NCI-H128 (cell line): ENCODE results near the gene ERCC6L2.

Experiments used
- DNase-seq: peaks from one replicate; lab custom pipeline; 2025; ENCODE audit not compliant: unreplicated experiment; lab: John Stamatoyannopoulos, UW

ERCC6L2 gene

DNA sequence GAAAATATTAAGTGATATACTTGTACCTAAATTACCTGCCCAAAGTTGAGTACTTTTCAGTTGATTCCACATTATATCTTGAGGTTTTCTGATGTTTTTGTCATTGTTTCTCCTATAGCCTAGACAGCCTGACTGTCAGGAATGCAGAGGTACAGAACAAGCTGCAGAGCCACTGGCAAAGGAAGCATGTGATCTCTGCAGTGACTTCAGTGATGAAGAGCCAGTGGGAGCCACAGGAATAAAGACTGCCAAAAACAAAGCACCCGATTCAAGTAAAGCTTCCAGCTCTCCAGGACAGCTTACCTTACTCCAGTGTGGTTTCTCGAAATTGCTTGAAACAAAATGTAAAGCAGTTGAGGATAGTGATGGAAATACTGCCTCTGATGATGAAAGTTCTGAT, 96.3 kb downstream of the ERCC6L2 start:
- DNase-seq: no peak

DNA sequence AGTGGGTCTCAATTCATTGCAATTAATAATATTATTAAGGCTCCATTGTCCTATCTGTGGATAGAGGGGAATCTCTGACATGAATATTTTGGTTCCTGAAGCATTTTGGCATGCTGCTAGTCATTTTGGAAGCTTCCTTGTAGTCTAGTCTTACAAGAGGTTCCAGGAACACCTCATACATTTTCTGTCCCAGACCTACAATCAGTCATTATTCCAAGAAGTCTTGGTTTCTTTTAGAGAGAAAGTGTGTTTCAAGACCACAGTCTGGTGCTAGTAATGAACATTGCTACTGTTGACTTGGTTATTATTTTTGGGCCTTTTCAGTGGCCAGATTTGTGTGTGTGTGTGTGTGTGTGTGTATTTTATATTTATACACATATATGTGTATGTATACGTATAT, 98.9 kb downstream of the ERCC6L2 start:
- no peak for DNase-seq

DNA sequence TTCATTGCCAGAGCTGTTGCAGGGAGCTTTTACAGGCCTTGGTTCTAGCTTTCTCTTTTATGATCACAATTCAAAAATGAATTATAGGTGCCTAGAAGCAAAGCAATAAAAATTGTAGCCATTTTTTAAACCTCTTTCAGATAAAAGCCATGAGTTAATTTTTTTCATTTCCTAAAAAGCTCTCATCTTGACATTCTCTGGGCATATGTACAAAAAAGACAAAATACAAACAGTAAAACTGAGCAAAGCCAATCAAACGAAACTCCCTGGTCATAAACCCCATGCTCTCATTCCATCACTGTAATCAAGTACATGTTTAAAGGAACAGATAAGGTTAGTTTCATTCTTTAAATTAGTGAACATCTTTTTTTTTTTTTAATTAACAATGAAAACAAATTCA, 101.9 kb downstream of the ERCC6L2 start:
- no peak for DNase-seq

DNA sequence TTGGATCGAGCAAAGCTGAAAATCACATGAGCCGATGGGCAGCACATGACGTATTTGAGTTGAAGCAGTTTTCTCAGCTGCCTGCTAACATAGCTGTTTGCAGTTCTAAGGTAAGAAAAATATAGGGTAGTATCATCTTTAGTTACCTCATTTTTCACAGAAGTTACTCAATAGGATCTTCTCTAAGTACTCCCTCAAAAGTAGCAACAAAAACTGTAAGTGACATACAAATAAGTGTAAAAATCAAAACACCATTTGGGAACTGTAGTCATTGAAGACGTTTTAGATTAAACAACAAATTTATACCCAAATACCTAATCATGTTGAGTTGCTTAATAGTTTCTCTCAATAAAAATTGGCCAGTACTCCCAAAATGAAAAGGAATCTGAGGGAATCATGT, 102.6 kb downstream of the ERCC6L2 start:
- no peak for DNase-seq

DNA sequence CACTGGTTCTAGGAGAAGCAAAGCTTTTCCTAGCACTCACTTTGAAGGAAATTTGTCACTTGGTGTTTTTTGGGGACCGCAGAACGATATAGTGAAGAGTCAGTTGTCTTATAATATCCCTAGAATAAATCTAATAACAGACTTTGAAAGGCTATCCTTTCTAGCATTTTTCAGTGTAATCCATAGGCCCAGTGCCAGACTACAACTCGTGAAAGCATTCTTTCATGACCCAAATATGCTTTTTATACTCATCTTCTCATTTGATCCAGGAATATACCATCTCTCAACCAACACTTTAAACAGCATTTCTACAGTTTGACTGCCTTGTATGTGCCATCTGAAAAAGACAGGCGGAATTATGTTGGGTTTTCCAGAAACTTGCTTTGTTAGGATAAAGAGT, 104.0 kb downstream of the ERCC6L2 start:
- no peak for DNase-seq

DNA sequence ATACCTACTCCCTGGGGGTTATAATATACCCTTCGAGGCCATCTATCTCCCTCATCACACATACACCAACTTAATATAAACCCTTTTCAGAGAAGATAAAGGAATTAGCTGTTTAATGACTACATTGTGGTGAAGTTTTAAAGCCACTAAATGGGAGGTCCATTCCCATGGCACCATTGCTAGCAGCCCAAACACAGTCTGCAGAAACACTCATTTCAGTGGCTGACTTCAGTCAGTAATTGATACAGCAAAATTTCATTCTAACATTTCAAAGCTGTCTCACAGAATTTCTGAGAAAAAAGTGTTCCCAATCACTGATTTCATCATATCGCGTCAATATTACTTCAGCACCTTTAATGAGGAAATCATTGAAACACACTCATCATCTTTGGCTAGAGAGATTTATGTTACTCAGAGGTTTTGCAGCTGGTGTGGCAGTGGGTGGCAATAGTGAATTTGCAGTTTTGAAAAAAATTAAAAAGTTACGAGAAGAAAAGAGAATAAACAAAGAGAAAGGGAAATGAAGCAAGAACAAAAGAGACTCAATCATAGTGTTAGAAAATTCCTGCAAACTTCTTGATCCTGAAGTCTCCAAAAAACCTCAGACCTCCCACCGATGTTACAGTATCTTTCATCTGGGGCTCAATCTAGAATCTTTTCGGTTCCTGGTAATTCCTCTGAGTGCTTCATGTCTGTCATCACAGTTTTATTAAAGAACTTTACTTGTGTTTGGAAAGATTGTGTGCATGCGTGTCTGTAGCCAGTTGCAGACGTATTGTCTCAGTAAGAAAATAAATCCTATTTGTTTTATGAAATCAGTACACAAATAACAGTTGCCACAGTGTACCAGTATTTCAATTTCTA, 105.0 kb downstream of the ERCC6L2 start:
- no peak for DNase-seq

DNA sequence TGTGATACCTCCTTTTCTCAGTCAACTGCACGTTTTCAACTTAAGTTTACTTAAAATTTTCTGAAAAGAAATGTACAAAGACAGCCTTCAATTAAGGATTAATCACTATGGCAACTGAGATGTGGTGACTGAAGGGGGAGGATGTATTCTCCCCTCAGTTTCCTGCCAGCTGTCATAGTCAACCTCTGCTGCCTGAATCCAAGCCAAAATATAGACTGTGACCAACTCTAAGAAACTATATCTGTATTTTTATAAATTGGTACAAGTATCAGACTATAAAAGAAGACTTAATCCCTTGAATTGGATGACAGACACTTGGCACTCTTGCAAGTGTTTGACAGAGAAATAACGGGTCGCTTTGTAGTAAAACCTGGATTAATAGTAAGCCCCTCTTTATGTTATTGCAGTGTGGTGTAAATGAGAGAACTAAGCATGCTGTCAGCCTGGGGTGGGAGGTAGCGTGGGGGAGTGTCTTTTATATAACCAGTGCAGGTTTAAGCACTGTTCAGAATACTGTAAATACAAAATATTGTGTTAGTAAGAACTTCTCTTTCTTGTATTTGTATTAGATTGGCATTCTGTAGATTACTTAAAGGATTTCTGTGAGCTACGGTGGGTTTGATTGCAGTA, 106.4 kb downstream of the ERCC6L2 start:
- DNase-seq: no peak

DNA sequence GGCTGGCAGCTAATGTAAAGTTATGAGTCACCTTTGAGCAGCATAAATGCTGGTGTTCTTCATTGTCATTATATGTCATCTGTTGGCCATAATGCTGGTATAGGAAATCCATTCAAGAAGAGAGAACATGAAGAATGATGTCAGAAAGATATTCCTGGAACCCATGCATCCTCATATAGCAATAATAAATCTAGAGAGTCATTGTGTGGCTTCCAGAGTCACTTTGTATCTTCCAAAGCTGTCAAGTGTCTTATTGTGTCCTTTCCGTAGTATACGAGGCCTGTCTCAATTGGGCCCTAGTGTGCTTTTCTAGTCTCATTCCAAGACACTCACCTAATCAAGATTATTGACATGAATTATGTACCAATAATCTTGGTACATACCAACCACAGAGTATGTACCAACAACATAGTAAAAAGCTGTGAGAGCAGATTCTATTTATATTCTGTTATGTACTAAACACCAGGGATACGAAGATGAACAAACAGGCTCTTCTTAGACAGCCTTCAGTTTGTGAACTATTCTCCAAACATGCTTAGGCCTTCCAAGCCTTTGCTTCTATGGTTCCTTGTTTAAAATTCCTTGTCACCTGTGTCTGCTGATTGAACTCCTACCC, 110.1 kb downstream of the ERCC6L2 start:
- no peak for DNase-seq

DNA sequence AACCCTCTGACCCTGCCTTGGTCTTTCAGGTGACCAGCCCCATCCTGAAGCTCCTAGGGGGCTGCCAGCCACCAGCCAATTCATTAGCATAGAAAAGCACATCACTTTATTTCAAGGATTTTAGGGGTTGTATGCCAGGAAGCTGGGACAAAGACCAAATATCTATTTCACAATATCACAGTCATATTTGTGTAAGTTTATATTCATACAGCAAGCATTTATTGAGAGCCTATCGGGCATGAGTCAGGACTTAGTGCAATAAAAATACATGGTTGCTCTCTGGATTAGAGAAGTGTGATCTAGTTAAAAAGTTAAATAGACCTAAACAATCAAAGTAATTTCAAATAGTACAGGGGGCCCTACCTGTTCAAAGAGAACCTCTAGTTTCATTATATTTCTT, 113.8 kb downstream of the ERCC6L2 start:
- DNase-seq: no peak

DNA sequence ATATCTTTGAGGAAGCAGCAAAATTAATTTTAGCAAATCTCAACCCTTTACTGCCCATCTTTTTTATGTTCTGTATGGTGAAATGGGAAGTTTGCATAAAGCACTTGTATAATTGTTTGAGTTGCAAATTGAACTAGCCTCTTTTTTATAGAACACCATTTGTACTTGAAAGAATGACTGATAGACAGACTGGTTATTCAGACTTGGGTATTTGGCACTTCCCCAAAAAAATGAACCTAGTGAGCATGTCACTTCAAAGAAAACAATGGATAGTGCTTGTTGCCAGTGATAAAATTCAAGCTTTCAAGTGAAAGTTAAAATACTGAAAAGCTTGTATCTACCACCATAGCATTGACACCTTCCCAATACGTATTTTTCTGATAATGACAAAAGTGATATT, 115.8 kb downstream of the ERCC6L2 start:
- DNase-seq: no peak

DNA sequence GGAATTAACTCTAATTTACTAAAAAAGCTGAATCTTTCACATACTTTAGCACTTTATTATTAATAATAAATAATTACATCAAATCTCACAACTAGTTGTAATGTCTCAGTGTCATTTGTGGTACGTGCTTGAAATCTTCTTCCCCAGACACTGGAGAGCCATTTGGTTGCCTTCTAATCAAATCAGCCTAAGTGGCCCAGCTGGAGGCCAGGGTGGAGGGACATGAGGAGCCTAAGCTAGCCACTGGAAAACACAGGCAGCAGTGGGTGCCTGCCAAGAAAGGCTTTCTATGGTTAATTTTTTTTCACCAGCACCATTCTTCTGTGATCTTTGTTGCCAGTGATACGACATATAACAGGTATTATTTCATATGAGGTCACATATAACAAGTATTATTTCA, 117.0 kb downstream of the ERCC6L2 start:
- DNase-seq: no peak

DNA sequence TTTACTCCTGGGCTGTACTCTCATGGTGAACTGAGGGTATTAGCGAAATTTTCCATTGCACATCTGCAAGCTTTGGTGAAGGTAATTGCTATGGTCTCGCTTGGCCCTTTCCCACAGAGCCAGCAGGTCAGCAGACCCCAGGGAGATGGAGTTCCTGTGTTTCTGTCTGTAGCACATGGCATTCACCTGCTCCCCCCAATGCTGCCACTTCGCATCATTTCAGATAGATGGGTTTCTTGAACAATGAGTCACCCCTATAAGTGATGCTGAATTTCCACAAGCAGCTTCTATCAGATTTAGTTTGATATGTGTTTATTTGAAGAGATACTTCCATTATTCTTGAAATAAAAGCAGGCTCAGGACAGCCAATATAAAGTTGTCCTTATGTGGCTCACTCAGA, 117.8 kb downstream of the ERCC6L2 start:
- DNase-seq: no peak

DNA sequence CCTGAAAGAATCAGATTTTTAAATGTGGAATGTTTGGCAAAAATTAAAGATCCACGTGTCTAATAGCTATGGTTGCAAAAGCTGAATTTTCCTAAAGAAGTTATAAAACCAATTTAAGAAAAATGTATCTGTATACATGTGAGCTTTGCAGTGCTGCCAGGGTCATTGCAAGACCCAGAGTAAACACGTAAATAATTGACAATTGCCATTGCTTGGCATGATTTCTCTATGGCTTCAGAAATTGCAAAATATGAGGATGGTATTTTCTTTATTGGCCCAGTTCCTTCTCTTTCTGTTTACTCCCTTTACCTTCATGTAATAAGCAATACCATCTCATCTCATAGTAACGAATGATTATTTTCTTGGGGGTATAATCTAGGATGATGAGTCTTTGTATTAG, 123.9 kb downstream of the ERCC6L2 start:
- no peak for DNase-seq

DNA sequence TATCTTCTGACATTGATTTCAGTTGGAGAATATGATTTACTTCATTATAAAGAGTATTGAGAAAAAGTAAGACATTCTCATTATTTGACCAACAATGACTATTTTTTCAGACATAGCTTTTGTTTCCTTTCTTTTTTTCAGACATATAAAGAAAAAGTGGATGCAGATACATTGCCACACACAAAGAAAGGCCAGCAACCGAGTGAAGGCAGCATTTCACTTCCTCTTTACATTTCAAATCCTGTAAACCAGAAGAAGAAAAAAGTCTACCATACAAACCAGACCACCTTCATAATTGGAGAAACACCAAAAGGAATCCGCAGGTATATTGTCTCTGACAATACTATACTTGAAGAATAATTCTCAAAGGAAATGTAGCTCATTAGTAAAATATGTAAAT, 128.9 kb downstream of the ERCC6L2 start:
- no peak for DNase-seq

DNA sequence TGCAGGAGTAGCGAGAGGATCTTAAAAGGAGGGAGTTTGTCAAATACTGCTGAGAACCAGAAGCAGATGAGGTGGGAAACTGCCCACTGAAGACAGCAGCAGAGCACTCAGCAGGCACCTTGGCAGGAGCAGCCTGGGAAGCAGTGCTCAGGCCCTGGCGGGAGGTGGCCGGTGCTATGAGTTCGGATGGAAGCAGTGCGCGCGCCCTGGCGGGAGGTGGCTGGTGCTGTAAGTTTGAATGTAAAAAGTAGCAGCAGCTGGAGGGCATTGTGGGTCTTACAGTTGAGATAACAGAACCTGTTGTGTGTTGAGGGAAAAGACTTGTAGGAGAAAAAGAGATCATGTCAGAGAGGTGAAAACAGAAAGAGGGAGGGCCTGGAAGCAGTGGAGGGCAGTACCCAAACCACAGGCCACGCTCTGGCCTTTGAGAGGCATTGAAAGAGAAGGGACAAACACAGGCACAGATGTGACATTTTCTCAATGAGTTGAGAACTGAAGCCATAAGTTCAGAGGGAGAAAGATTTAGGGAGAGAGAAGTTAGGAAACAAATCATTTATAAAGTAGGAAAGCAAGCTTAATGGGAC, 130.9 kb downstream of the ERCC6L2 start:
- DNase-seq: no peak

DNA sequence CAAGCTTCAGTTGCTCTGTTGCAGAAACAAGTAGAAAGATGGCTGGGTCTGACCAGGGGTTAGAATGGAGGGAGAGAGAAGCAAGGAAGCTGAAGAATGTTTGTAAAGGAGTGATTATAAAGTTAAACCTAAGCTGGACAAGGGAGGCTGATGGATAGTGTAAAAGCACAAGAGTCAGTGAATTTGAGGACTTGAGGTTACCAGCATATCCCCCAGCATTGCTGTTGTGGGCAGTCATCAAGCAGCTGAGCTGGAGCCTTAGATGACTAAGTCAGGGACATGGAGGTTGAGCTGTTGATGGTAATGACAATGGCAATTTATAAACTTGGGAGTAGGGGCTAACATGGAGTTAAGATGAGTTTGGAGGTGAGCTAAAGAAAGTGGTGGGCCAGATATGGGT, 131.5 kb downstream of the ERCC6L2 start:
- DNase-seq: no peak

DNA sequence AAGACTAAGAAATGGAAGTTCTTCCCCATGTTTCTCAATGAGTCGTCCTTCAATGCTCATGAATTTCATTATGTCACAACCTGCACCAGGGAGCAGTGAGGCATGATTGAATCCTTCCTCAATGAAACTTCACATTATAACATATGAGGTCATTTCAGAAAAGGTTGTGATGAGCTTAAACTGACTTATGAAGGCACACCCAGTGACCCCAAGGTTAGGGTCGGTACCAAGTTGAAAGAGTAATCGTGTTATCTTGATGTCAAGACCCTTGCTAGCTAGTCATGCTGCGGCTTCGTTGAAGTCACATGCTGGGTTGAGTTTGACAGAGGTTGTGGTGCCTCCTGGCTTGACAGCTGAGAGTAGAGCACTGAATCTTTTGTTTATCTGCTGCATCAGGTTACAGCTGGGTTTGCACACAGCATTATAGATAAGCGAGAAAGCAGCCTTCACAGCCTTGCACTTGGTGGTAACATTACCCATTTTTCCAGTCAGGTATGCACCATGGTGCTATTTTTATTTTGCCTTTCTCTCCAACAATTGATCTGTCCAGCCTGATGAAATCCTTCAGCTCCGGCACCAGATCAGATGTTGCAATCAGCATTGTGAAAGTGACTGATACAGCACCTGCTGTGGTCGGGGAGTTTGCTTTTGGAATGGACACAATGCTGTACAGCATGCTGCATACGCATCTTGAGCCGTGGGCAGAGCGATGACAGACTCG, 133.2 kb downstream of the ERCC6L2 start:
- no peak for DNase-seq

DNA sequence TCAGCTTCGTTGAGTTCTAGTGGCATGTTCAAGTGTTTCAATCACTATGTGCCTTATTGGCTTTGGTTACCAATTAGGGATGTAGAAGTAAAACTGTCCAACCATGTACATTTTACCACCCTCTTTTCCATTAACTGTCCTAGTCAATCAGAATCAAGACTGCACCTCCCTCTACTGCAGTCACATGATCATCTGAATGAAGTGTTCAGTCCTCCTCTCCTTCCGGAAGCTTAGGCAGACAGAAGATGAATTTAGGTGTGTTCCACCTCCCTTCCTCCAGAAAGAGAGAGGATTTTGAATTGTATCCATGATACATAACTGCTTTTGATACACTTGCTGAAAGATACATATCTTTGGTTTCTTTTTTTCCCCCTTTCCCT, 133.7 kb downstream of the ERCC6L2 start:
- DNase-seq: no peak

DNA sequence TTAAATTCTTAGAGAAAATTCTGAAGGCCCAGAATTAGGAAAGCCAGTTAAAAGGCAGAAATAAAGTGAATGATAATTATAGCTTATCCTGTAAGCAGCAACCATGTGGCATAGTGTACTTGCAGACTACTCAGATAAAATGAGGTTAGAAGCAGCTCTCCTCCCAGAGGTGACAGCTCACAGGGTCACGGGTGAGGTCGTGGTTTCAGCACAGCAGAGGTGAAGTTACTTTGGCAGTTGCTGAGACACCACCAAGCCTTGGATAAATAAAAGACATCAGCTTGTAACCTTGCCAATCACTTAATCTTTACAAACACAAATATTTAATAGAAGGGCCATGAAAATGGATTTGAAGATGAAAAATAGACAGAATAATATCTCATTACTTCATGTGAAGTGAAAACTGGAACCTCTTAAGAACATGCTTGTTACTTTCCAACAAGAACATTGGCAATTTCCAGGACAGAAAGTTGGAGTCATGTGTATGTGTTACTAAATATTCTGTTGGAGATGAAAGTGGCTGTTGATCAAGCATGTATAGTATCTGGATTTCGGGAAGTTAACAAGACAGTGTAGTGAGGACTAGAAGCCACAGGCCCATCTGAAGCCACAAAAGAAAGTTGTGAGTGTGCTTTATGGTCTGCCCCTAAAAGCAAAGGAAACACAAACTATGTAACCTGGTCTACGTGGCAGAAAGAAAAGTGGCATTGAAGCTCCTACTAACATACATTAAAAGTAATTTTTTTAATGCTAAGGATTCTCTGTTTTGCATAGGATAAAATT, 134.4 kb downstream of the ERCC6L2 start:
- no peak for DNase-seq

DNA sequence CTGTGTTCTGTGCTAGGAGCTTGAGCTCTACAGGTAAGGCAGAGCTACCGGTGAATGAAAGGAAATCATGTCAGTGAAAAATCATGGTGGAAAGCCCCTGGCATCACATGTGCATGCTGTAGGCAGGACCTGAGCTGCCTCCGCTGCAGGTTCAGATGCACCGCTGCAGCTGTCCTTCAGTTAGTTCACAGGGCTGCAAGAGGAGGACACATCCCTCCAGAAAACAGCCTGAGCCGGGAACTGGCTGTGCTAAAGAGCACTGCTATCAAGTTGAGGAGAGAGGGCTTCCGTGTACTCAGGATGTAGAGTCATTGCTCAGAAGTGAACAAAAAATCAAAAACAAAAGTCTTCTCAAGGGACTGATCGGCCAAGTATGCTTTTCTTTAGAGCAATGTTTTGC, 138.6 kb downstream of the ERCC6L2 start:
- DNase-seq: no peak
